Measurements from ENCODE around the gene CLEC11A.

CLEC11A gene

DNA sequence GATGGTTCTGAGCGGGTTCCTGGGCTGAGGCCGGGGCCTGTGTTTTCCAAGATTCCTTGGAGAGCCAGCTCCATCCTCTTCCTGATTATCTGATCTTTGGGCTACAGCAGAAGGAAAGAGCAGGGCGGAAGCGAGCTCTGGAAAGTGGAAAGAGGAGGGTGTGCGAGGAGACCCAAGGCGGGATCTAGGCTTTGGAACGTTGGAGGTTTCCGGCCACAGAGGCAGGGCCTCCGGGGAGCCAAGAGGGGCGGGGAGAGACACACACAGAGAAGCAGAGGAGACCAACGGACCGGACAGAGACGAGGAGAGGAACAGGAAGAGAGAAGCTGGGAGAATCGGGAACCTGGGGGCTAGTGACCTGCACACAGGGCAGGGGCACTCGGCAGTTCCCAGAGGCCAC is at the start of gene CLEC11A:
CLEC11A (plus strand) TSS at position 296 of the 400 bp plus-strand sequence. CDS start 162 bp downstream, outside the sequence.
- no peak for DNase-seq

DNA sequence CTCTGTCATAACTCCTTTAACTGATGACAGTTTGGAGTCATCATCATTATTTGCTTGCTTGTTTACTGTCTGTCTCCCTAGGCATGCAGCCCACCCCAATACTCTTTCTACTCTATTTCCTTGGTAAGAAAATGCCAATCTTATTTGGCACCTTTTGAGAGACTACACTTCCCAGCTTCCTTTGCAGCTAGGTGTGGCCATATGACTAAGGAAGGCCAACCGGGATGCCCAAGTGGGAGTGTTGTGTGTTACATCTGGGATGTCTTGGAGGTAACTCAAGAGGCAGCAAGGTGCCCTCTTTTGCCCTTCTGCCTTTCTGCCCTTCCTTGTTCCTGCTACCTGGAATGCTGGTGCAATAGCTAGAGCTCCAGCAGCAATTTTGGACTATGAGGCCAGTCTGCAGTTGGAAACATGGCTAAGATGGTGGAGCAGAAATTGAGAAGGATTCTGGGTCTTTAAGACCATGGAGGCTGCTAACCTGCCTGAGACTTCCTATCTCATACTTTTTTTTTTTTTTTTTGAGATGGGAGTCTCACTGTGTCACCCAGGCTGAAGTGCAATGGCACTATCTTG is 46.5 kb upstream of the CLEC11A start:
- DNase-seq = no peak

- DNase-seq = no peak
These were observed 45.5 kb upstream of the CLEC11A start for GRCh38 chr19:50677636-50678035.

GRCh38 chr19:50678323-50678722 is 44.8 kb upstream of the CLEC11A start:
- no peak for DNase-seq

- peak; percentile 83 for DNase-seq
These were observed 43.7 kb upstream of the CLEC11A start for GRCh38 chr19:50679177-50680125.

GRCh38 chr19:50686310-50687032 is 36.7 kb upstream of the CLEC11A start:
- DNase-seq = no peak

DNA sequence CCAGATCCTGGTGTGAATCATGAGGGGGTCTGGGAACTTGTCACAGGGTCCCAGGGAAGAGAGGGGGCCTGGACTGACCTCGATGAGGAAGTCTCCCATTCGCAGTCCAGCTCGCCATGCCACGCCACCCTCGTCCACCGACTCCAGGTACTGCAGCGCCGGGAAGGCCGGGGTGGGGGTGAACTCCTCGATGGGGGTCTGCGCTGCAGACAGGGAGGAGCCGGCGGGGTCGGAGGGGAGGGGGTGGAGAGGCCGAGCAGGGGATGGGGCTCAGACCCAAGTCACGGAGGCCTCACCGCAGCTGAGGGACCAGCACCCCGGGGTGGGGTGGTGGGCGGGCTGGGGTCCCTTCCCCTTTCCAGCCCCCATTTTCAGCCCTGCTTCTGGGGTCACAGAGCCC is 34.4 kb upstream of the CLEC11A start:
- no peak for DNase-seq

DNA sequence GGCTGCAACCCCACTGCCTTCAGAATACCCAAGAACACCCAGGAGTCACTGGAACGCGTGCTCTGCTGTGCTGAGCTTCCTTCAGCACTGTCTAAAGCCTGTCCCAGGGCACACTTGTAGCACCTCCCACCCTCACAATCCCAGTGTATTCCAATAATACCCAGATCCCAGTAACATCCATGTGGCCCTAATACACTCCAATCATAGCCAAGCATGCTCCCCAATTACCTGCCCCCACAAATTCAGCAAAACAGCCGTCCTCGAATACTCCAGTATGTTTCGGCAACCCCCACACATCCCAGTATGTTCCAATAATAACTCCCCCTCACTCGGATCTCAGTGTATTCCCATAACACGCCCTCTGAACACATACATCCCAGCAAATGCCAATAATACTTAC is 32.7 kb upstream of the CLEC11A start:
- DNase-seq = no peak

DNA sequence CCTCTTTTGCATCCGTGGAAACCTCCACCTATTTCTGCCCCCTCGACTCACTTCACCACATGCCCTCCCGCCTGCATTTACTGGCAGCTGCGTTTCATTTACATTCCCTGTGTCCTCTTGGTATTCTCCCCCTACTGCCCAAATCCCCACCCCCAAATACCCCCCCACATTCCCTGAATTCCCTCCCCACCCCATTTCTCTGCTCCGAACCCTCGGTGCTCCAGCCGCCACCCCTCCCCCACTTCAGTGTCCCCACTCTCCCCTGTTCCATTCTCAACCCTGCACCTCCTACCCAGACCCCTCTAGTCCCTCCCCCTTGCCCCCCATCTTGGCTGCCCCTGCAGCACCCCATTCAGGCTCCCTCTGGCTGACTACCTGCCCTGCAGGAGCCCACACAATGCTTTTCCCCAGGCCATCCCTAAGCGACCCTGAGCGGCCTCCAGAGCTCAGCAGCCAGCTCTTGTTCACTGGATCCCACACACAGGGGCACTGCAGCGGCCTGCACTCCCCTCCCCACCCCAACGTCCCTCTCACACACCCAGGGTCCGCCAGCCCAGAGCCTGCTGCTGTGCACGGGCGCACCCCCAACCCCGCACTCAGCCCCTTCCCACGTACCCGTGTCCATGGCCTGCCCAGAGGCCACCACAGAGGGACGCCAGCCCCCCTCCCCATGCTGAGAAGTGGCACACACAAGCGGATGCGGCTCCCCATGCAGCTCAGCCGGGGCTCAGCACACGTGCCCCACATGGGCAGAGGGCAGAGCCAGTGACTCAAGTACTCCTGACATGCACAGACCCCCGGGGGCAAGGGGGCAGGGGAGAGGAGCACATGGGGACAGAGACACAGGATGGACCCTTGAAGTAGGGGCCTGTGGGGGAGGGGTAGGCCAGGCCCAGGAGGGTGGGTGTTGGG is 29.8 kb upstream of the CLEC11A start:
- no peak for DNase-seq

GRCh38 chr19:50694815-50695145 is 28.4 kb upstream of the CLEC11A start:
- no peak for DNase-seq

DNA sequence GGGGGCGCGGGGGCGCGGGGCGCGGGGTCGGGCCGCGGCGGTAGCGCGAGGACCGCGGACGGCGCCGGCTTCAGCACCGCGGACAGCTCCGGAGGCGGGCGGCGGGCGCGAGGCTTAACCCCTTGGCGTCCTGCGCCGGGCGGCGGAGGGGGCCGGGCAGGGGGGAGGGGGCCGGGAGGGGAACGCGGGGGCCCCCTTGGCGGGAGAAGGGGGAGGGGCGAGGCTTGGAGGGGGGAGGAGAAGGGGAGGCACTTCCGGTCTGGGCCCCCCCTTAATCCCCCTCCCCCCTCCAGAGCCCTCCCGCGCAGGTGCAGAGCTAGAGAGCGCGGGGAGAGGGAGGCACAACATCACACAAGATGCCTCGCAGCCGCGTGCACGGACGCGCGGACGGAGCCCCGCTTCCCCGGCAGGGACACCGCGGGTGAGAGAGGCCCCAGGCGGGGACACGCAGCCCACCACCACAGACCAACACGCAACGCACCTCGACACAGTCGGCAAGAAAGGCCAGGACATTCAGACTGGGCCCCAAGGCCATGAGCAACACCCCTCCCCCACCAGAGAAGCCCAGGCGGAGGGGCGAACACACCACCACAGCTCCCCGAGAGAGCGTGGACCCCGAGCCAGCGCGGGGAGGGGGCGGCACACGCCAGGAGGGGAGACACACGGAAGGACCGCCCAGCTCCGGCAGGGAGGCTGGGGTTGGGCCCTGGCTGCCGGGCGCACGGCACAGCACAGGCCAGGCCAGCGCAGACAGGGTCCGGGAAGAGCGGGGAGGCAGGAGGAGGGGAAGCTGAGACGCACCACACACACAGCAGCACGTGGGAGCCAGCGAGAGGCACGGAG is 27.7 kb upstream of the CLEC11A start:
- peak; percentile 36 for DNase-seq

DNA sequence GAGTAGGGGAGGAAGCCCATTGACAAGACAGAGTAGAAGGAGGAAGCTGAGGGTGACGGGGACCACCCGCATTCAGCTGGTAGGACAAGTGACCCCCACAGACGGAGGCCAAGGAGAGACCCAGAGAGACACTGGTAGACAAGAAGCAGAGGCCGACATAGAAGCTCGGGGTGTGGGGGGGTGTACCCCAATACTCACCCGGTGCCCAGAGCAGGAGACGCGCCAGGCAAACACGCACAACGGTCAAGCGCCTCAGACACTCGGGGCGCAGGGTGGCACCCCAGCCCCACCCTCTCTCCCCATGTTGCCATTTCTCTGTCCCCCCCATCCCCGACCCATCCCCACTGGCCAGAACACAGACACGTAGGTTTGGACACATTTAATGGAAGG is 27.1 kb upstream of the CLEC11A start:
- DNase-seq = no peak

GRCh38 chr19:50697414-50698124 is 25.6 kb upstream of the CLEC11A start:
- no peak for DNase-seq

DNA sequence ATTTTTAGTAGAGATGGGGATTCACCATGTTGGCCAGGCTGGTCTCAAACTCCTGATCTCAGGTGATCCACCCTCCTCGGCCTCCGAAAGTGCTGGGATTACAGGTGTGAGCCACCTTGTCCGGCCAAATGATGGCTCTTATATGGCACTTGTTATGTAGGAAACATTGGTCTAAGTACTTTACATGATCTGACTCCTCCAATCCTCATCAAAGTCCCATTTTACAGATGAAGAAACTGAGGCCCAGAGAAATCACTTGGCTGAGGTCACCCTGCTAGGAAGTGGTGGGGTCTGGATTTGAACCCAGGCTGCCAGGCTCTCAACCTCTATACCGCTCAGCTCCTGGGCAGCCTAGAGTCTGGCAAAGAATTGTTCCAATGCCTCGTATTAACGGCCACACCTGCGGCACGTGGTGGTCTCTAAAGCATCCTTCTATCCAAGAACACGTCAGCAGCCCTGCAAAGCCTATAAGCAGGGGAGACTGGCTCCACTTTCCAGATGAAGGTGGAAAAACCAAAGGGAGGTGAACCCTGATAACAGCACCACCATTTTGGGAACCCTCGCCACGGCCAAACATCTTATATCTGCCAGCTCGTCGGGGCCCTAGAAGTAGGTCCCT is 21.7 kb upstream of the CLEC11A start:
- no peak for DNase-seq

DNA sequence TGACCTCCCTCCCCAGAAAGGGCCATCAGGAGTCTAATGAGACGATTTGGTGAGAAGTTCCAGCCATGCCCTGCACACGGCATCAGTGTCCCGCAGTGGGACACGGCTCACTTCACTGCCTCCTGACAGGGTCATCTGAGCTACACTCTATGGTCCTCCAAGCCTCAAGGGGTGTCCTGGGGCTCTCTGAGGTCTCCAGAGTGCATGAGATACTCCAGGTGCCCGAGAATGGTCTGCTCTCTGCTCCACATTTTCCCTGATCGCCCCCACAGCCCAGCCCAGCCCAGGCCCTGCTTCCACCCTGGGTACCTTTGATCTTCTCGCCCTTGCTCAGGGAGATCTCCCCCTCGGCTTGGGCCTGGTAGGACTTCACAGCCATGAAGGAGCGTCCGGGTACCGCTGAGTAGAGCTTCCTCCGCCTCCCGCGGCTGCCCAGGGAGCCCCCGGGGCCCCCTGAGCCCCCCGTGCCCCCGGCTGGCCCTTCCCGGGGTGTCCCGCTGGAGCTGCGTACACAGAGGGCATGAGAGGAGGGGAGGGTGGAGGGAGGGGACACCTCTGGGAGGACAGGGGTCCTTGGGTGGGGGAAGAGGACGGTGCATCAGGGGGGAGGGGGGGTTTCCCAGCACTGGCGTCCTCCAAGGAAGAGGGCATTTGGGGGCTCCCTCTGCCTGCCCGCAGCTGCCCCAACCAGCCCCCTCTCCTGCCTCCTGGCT is 20.9 kb upstream of the CLEC11A start:
- no peak for DNase-seq

GRCh38 chr19:50702871-50703829 is 20.0 kb upstream of the CLEC11A start:
- DNase-seq = no peak

DNA sequence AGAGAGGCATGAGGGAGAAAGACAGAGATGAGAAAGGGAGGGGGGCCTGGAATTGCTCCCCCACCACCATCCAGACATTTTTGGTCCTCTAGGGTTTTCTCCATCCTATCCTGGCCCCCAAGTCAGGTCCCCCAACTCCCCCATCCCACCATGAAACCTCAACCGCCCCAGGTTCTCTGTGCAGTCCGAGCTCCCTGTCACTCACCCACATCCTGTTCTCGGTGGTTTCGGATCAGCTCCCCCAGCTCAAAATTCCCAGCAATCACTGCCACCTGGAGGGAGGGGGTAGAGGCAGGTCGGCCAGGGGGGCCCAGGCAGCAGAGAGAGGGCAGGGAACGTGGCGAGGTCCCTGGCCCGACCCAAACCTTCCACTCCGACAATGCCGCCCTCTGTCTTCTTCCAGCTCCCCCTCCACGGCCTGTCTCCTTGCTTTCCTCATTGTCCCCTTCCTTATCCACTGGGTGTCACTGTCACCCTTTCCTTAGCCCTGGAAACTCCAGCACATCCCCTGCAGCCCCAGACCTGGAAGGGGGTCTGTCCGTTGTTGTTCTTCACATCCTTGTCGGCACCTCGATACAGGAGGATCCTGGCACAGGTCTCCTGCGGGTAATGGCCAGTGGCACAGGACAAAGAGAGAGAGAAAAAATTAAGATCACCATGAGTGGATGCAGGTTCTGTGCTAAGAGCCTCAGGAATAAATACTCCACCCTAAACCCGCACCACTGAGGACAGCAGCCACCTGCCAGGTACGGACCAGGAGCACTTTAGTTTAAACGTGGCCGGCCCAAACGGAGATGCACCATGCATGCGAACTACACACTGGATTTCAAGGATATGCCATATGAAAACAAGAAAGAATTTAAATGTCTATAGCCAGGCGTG is 19.0 kb upstream of the CLEC11A start:
- DNase-seq = no peak
